ENCODE measurements around the gene SCO2. TPM values are rescaled to one million over a fixed set of nuclear protein-coding genes. Genes with fewer than 3 reads are reported as not detected.

The SCO2 gene
- total RNA-seq, 1 donor from 2014 or later = 2.0 TPM

GRCh38 chr22:50531962-50532674 lies 6.7 kb upstream of the SCO2 start:
- Mint-ChIP-seq H3K9me3 (no peaks in the 10 kb centered on the region), H3K4me1 (ENCODE audit: unreplicated experiment) (peaks cover 17% of the 10 kb centered on the region), H3K27me3 (peaks cover 52% of the 10 kb centered on the region), H3K4me3 (peak overlapping the region; percentile 74), H3K27ac (peak overlapping the region; percentile 83), H3K36me3 (no peaks in the 10 kb centered on the region)
- no peak for DNase-seq (ENCODE audit: extremely low spot score, unreplicated experiment)
- no peak for TF ChIP-seq CTCF (conservative IDR thresholded peaks at IDR 0.05)

- no peak for TF ChIP-seq CTCF (conservative IDR thresholded peaks at IDR 0.05)
- no peak overlapping the region for H3K27ac Mint-ChIP-seq
- no peak for DNase-seq (ENCODE audit: extremely low spot score, unreplicated experiment)
- peaks cover 52% of the 10 kb centered on the region for H3K27me3 Mint-ChIP-seq
- no peaks in the 10 kb centered on the region for H3K36me3 Mint-ChIP-seq
- H3K9me3 Mint-ChIP-seq = no peaks in the 10 kb centered on the region
- no peak overlapping the region for H3K4me3 Mint-ChIP-seq
- H3K4me1 Mint-ChIP-seq (ENCODE audit: unreplicated experiment) = peaks cover 17% of the 10 kb centered on the region
Measured at GRCh38 chr22:50531546-50531961, 6.2 kb upstream of the SCO2 start.

- no peaks in the 10 kb centered on the region for H3K9me3 Mint-ChIP-seq
- peak overlapping the region; percentile 71 for H3K4me3 Mint-ChIP-seq
- H3K4me1 Mint-ChIP-seq (ENCODE audit: unreplicated experiment) = peaks cover 17% of the 10 kb centered on the region
- no peaks in the 10 kb centered on the region for H3K36me3 Mint-ChIP-seq
- H3K27ac Mint-ChIP-seq = no peak overlapping the region
- no peak for DNase-seq (ENCODE audit: extremely low spot score, unreplicated experiment)
- TF ChIP-seq CTCF (conservative IDR thresholded peaks at IDR 0.05) = no peak
- peaks cover 52% of the 10 kb centered on the region for H3K27me3 Mint-ChIP-seq
Measured at GRCh38 chr22:50530877-50531545, 5.6 kb upstream of the SCO2 start.

GRCh38 chr22:50530580-50530876 lies 5.1 kb upstream of the SCO2 start:
- TF ChIP-seq CTCF (conservative IDR thresholded peaks at IDR 0.05) = no peak
- Mint-ChIP-seq H3K4me3 (peak overlapping the region; percentile 66), H3K36me3 (no peaks in the 10 kb centered on the region), H3K4me1 (ENCODE audit: unreplicated experiment) (peaks cover 17% of the 10 kb centered on the region), H3K27me3 (peaks cover 52% of the 10 kb centered on the region), H3K9me3 (no peaks in the 10 kb centered on the region), H3K27ac (no peak overlapping the region)
- no peak for DNase-seq (ENCODE audit: extremely low spot score, unreplicated experiment)

- Mint-ChIP-seq H3K4me1 (ENCODE audit: unreplicated experiment) (peaks cover 17% of the 10 kb centered on the region), H3K9me3 (no peaks in the 10 kb centered on the region), H3K4me3 (peak within 1 kb of the TSS; percentile 71), H3K36me3 (no peaks in the 10 kb centered on the region), H3K27me3 (peaks cover 52% of the 10 kb centered on the region), H3K27ac (no peak within 1 kb of the TSS)
- no peak for TF ChIP-seq CTCF (conservative IDR thresholded peaks at IDR 0.05)
- no peak for DNase-seq (ENCODE audit: extremely low spot score, unreplicated experiment)
Measured at GRCh38 chr22:50529897-50530579, 4.6 kb upstream of the SCO2 start, which contains the start of gene TYMP. Gene TYMP (minus strand): TSS chr22:50530012. CDS start chr22:50529709, 303 bp downstream.

Data from type B pancreatic cell (in vitro differentiated cells).